SK-N-MC (cell line): Measurements from ENCODE around the gene GPR17.

Source experiments
- EZH2 ChIP-seq: fragments of 200-600 bp; sonication (generic); IDR thresholded peaks from one replicate; pipeline ENCODE4 v1.6.1; 2017; ENCODE audit warnings: antibody characterized with exemption
- FOXP2 ChIP-seq: optimal IDR thresholded peaks from 2 replicates; pipeline ENCODE3; 2011; ENCODE audit warnings: mild to moderate bottlenecking, moderate library complexity; ENCODE audit not compliant: insufficient read depth; ENCODE audit errors: extremely low read length, control extremely low read depth
- POLR2AphosphoS5 ChIP-seq: IDR thresholded peaks from 2 replicates; pipeline ENCODE4 v1.6.1; 2012; ENCODE audit warnings: mild to moderate bottlenecking, low read depth, low read length, borderline replicate concordance

DNA sequence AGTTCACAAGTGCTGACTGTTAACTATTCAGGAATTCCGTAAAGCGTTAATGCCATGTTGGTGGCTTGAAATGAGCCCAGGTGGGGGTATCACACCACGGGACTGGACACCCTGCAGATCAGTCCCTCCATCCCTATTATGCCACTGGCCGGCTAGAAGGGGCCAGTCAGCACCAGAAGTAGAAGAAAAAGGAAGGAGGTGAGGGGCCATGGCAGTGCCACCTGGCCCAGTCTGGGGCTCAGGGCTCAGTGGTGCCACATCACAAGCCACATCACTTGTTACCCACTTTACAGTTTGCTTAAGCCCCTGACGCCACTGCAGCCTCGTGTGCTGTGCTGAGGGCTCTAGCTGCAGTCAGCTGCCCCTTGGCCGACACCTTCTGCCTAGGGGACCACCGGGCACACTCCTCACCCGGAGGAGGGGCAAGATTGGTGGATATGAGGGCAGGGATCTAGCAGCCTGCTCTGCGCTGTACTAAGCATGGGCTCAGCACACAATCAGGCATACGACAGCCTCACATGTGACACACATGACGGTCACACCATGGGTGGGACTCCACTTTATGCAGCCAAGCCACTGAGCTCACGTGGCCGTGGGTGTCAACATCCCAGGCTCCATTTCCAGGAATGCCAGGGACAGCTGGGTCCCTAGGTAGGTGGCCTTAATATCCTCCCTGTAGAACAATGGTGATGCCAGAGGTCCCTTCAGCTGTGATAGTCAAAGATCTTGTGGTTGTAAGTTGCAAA, 25.8 kb downstream of the GPR17 start:
- TF ChIP-seq EZH2 (no peak), POLR2AphosphoS5 (no peak), FOXP2 (no peak)
